A549 (cell line): Measurements from ENCODE around the gene DDX3X.

Source experiments
- BHLHE40 ChIP-seq: IDR thresholded peaks from 2 replicates; pipeline ENCODE4 v1.6.1; 2012; ENCODE audit warnings: low read depth, low read length, inconsistent platforms
- CEBPB ChIP-seq, 2 experiments: fragments of >200 bp in 1 of 2; sonication (Bioruptor Twin) in 1 of 2; formaldehyde crosslinking in 1 of 2; IDR thresholded peaks; 2 replicates each; pipeline ENCODE4 v1.6.1; 2012 to 2016
- CTCF ChIP-seq: fragments of >200 bp; sonication (Bioruptor Twin); formaldehyde crosslinking; IDR thresholded peaks from 3 replicates; pipeline ENCODE4 v1.5.1; 2016
- EP300 ChIP-seq, 2 experiments: fragments of >200 bp; sonication (Bioruptor Twin); formaldehyde crosslinking; IDR thresholded peaks; 2 replicates in 1 of 2; 3 replicates in 1 of 2; pipeline ENCODE4 v1.6.1; 2016 to 2017
- HDAC2 ChIP-seq: fragments of 200-600 bp; sonication (generic); IDR thresholded peaks from 2 replicates; pipeline ENCODE4 v1.6.1; 2016
- MYC ChIP-seq: IDR thresholded peaks from 2 replicates; pipeline ENCODE4 v1.6.1; 2012; ENCODE audit warnings: mild to moderate bottlenecking, inconsistent platforms, low read length, improper control_type of control experiment, borderline replicate concordance
- NPAS2 ChIP-seq: fragments of 250-450 bp; sonication (Bioruptor Pico); IDR thresholded peaks from 2 replicates; pipeline ENCODE4 v1.8.0; 2022; ENCODE audit warnings: mild to moderate bottlenecking, moderate library complexity, borderline replicate concordance
- POLR2A ChIP-seq: IDR thresholded peaks from 2 replicates; pipeline ENCODE4 v1.6.1; 2012; ENCODE audit warnings: mild to moderate bottlenecking, low read length
- REST ChIP-seq: fragments of 200-600 bp; sonication (generic); IDR thresholded peaks from 2 replicates; pipeline ENCODE4 v1.6.1; 2016; ENCODE audit warnings: antibody characterized with exemption, mild to moderate bottlenecking, moderate library complexity
- RFX5 ChIP-seq: fragments of 450-650 bp; IDR thresholded peaks from 2 replicates; pipeline ENCODE4 v1.7.1; 2014; ENCODE audit warnings: antibody characterized with exemption, mild to moderate bottlenecking, moderate library complexity
- TF ChIP-seq, protein P1 (sequence below): IDR thresholded peaks from 2 replicates; pipeline ENCODE4 v1.6.1; 2012

GRCh38 chrX:41388543-41388942, 54.6 kb downstream of the DDX3X start:
- no peak for TF ChIP-seq EP300 (IDR thresholded peaks at IDR 0.05)
- no peak for TF ChIP-seq CTCF
- no peak for TF ChIP-seq POLR2A
- no peak for TF ChIP-seq HDAC2
- TF ChIP-seq CEBPB (IDR thresholded peaks at IDR 0.05) = no peak
- TF ChIP-seq REST = no peak
- TF ChIP-seq NPAS2 (CRISPR knock-in tag) = no peak
- no peak for TF ChIP-seq BHLHE40
- no peak for TF ChIP-seq RFX5
- TF ChIP-seq, protein P1, sequence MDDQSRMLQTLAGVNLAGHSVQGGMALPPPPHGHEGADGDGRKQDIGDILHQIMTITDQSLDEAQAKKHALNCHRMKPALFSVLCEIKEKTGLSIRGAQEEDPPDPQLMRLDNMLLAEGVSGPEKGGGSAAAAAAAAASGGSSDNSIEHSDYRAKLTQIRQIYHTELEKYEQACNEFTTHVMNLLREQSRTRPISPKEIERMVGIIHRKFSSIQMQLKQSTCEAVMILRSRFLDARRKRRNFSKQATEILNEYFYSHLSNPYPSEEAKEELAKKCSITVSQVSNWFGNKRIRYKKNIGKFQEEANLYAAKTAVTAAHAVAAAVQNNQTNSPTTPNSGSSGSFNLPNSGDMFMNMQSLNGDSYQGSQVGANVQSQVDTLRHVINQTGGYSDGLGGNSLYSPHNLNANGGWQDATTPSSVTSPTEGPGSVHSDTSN = no peak
- TF ChIP-seq MYC = no peak
